ENCODE data around the gene LHX8. TPM values are rescaled to one million over a fixed set of nuclear protein-coding genes. Genes with fewer than 3 reads are reported as not detected.

The LHX8 gene
- not detected for total RNA-seq

DNA sequence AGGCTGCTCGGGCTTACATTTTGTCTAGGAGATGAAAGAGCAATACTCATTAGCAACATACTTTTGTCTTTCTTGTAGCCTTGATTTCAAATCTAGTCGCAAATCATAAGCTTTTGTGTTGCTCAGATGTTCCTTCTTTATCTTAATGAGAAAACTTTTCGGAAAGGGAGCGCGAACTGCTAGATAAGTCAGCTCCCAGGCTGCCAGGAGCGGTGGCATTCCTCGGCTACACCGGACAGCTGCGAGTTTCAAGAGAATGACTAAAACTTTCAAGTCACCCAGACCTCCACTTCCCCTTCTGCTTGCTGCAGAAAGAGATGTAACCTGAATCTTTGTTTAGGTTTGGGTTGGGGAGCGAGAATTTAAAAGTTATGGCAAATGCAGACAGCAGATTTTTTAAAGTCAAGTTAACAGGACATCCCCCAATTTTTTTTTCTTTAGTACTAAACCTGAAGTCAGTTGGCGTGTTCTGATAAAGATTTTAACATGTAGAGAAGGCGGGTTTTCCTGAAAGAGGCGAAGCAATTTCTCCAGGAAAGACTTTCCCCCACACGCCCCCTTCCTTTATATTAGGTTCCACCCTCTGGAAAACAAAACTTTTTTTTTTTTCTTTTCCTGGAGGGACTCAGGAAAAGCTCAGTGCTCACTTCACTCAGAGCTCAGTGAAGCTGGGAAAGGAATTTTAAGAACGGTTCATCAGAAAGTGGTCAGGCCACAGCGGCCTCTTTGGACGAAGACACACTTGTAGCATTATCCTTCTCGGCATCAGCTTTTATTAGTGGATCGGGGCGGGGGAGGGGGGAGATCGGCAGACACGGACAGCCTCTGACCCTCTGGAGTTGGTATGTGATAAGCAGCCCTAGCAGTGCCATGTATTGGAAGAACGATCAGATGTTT, at the start of gene LHX8:
Gene LHX8 (plus strand): TSS at position 639 of the 897 bp plus-strand sequence. CDS start 2,227 bp downstream, outside the sequence.
- Histone ChIP-seq H3K4me3 (peak within 1 kb of the TSS in 2 of 4 donors; percentile 1 to 30), H3K36me3 (no peaks in the 10 kb centered on the region), H3K27ac (no peak within 1 kb of the TSS), H3K4me1 (peaks cover 0 to 19% (median 0%) of the 10 kb centered on the region in 4 donors), H3K27me3 (peaks cover 0 to 51% of the 10 kb centered on the region in 2 donors), H3K9me3 (peaks cover 0 to 7% (median 0%) of the 10 kb centered on the region in 4 donors)
- no peak for DNase-seq
- TF ChIP-seq, protein P1, sequence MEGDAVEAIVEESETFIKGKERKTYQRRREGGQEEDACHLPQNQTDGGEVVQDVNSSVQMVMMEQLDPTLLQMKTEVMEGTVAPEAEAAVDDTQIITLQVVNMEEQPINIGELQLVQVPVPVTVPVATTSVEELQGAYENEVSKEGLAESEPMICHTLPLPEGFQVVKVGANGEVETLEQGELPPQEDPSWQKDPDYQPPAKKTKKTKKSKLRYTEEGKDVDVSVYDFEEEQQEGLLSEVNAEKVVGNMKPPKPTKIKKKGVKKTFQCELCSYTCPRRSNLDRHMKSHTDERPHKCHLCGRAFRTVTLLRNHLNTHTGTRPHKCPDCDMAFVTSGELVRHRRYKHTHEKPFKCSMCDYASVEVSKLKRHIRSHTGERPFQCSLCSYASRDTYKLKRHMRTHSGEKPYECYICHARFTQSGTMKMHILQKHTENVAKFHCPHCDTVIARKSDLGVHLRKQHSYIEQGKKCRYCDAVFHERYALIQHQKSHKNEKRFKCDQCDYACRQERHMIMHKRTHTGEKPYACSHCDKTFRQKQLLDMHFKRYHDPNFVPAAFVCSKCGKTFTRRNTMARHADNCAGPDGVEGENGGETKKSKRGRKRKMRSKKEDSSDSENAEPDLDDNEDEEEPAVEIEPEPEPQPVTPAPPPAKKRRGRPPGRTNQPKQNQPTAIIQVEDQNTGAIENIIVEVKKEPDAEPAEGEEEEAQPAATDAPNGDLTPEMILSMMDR (IDR thresholded peaks at IDR 0.05), result no peak
- no peak for TF ChIP-seq POLR2A (IDR thresholded peaks at IDR 0.05)

DNA sequence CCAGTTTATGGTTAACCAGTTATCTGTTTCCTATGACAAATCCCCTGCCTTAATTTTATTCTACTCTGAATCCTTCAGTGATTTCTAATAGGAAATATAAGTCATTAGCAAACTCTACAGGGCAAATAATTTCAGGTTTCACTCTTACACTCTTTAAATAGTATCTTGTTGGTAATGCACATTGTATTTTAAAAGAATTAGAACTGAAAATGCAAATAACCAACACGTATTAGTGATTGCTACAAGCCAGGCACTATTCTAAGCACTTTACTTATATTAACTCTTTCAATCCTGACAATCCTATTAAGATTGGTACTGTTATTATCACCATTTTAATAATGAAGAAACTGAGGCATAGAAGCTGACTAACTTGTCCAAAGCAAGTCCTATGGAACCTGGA, 48.3 kb upstream of the LHX8 start:
- DNase-seq, result no peak
- no peak overlapping the region for H3K4me3 ChIP-seq
- TF ChIP-seq POLR2A (IDR thresholded peaks at IDR 0.05), result no peak
- TF ChIP-seq, protein P1 (IDR thresholded peaks at IDR 0.05), result no peak
- no peak overlapping the region for H3K27ac ChIP-seq
- H3K36me3 ChIP-seq, result no peaks in the 10 kb centered on the region
- H3K9me3 ChIP-seq, result no peaks in the 10 kb centered on the region
- H3K27me3 ChIP-seq, result no peaks in the 10 kb centered on the region
- no peaks in the 10 kb centered on the region for H3K4me1 ChIP-seq

DNA sequence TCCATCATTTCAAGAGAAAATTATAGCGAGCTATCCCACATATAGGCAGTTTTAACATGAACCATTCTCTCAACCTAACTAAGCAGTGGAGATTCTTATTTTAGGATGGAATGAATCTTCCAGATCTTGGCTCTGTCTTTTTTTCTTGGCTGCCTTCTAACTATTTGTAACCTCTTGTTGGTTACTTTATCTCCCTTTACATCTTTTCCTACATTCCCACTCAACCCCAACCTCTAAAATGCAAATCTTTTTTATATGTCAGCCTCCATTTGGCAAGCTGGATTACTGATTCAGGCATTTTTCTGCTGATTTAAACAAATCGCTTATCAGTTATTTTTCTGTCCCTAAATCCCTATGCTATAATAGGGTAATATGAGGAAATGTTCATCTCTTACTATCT, 46.9 kb upstream of the LHX8 start:
- H3K36me3 ChIP-seq, result no peaks in the 10 kb centered on the region
- H3K4me1 ChIP-seq, result no peaks in the 10 kb centered on the region
- no peak overlapping the region for H3K27ac ChIP-seq
- DNase-seq, result no peak
- H3K4me3 ChIP-seq, result no peak overlapping the region
- no peak for TF ChIP-seq POLR2A (IDR thresholded peaks at IDR 0.05)
- TF ChIP-seq, protein P1 (IDR thresholded peaks at IDR 0.05), result no peak
- no peaks in the 10 kb centered on the region for H3K27me3 ChIP-seq
- no peaks in the 10 kb centered on the region for H3K9me3 ChIP-seq

DNA sequence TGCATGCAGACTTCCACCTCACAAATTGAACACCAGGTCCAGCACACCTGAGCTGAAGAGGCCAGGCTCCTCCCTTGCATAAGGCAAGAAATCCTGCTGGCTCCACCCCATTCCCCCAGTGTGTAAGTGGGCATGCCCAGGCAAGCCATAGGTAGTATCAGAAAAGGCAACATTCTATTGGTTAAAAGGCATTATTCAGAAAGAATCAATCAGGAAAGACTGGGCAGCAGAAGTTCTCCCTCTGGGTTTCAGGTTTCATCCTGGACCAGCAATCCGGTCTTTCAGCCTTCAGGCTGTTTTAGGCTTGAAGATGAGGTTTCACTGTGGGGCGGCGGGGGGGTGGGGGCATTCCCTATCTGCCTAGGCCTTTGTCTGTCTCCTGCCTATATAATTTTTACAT, 42.0 kb upstream of the LHX8 start:
- H3K36me3 ChIP-seq, result no peaks in the 10 kb centered on the region
- H3K27me3 ChIP-seq, result no peaks in the 10 kb centered on the region
- no peak for TF ChIP-seq POLR2A (IDR thresholded peaks at IDR 0.05)
- TF ChIP-seq, protein P1 (IDR thresholded peaks at IDR 0.05), result no peak
- no peaks in the 10 kb centered on the region for H3K4me1 ChIP-seq
- peak in 1 of 3 donors; percentile 24 for DNase-seq
- no peaks in the 10 kb centered on the region for H3K9me3 ChIP-seq
- H3K4me3 ChIP-seq, result no peak overlapping the region
- H3K27ac ChIP-seq, result no peak overlapping the region

DNA sequence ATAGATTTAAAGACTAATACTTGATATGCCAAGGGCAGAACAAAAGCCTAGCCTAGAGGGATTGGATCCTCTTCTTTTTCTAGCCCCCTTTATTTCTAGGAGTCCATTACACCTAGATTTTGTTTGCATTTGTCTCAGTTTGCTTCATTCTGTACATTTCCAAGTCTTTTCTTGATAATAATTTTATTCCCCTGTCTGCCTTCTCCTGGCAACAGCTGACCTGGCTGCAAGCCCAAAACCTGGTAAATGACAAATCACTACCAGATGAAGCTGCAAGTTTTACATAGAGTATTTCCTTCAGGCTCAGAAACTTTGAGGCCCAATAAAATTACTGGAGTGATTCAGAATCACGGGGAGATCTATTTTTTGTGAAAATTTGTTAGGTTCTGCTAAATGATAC, 36.5 kb upstream of the LHX8 start:
- Histone ChIP-seq H3K27ac (no peak overlapping the region), H3K4me3 (no peak overlapping the region), H3K36me3 (no peaks in the 10 kb centered on the region), H3K4me1 (no peaks in the 10 kb centered on the region), H3K9me3 (no peaks in the 10 kb centered on the region), H3K27me3 (no peaks in the 10 kb centered on the region)
- no peak for DNase-seq
- TF ChIP-seq POLR2A (IDR thresholded peaks at IDR 0.05), result no peak
- TF ChIP-seq, protein P1 (IDR thresholded peaks at IDR 0.05), result no peak

Data from Peyer's patch (tissue), 4 donors.